DMS79 (cell line): ENCODE results near the gene UBN2.
"Not testable (repeated sequence)": the region's sequence is repeated elsewhere in the genome, so short reads cannot be mapped to it uniquely, and the experiment has no call there.

ENCODE experiments used
- DNase-seq: peaks from one replicate; lab custom pipeline; 2025; lab: John Stamatoyannopoulos, UW

Gene UBN2

DNA sequence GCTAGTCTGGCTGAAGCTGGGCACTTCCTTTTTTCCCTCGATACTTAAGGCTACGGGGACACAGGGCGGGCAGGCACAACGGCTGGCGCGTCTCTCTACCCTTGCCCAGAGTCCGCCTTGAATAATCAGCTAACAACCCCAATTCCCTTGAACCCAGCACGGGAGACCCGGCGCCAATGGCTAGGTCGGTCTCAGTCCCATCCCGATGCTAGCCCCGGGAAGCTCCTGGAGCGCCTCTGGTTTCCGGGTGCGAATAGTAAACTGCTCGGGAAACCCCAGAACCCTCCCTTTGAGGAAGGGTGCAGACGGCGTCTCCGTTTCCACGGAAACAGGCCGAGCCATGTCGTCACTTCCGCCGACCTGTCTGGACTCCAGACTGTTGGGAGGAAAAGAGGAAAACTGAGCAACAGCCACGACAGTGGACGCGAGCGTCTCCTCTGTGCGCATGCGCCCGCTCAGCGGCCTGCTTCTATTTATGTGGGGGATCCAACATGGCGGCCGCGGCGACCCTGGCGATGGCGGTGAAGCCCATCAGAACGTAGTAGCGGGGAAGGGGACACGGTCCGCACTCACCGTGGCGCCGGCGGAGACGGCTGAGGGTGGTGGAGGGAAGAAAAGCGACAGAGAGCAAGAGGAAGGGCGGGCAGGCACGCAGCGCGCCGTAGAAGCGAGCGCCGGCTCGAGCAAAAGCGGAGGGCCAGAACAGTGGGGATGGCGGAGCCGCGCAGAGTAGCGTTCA lies at the start of gene UBN2:
Gene UBN2, plus strand, starts transcription at position 464 of the 739 bp plus-strand sequence. Its CDS starts 248 bp downstream, at position 712.
- DNase-seq = peak; percentile 92

DNA sequence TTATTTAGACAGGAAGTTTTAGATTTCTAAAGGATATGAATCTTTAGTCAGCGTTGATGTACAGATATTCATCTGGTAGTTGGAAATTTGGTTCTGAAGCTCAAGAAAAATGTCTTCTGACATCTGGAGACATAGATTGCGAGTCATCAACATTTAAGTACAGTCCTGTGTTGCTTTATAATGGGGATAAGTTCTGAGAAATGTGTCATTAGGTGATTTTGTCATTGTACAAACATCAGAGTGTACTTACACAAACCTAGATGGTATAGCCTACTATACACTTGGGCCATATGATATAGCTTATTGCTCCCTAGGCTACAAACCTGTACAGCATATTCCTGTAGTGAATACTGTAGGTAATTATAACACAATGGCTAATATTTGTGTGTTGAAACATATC lies 49.6 kb upstream of the UBN2 start:
- no peak for DNase-seq

DNA sequence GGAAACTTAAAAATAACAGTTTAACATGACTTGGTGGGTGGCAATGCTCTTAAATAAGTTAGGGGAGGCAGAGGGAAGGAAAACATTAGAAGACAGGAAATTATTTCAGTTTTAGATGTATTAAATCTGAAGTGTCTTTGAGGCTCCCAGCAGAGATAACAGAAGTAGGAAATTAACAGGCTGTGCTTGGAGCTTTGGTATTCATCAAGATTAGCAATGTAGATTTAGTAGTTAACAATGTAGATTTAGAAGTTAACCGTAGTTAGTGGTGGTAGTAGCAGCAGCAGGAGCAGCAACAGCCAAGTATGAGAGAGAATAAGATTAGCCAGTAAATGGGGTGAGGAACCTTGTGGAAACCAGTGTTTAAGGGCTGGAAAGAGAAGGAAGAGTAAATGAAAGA lies 48.7 kb upstream of the UBN2 start:
- no peak for DNase-seq

DNA sequence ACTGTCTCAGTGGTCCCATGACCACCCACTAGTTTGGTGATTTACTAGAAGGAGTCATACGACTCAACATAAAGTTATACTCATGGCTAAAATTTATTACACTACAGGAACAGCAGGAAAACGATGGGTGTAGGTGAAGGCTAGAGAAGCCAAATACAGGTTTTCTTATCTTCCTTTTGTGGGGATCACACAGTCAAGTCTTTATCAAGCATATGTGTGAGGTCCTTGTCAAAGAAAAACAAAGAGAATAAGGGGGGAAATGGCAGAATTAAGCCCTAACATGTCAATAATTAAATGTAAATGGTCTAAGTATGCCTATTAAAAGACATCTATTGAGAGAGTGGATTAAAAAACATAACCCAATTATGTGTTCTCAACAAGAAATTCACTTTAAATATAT lies 47.8 kb upstream of the UBN2 start:
- no peak for DNase-seq

DNA sequence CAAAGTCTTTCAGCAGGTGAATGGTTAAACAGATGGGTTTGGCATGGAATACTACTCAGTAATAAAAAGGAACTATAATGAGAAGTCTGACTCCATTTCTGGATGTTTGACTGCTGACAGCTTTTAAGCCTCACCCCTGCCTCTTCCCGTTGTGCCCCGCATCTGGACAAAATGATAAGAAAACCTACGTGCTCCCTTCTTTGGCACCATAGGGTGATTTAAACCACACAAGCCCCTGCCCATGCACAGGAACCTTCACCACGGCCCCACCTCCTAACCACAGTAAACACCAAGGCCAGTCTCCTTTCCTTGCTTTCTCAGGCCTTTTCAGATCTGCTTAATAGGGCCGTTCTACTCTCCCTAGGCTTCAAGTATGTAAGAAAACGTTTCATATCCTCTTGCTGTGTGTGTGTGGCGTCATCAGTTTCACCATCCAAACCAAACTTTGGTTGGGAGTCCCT lies 47.1 kb upstream of the UBN2 start:
- no peak for DNase-seq

DNA sequence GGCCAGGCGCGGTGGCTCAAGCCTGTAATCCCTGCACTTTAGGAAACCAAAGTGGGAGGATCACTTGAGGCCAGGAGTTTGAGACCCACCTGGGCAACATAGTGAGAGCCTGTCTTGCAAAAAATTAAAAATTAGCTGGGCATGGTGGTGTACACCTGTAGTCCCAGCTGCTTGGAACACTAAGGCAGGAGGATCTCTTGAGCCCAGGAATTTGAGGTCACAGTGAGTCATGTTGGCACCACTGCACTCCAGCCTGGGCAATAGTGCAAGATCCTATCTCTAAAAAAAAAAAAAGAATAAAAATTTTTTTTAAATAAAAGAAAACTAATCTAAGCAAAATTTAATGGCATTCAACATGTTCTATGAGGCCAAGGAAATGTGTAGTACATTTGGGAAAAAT lies 44.9 kb upstream of the UBN2 start:
- no peak for DNase-seq

DNA sequence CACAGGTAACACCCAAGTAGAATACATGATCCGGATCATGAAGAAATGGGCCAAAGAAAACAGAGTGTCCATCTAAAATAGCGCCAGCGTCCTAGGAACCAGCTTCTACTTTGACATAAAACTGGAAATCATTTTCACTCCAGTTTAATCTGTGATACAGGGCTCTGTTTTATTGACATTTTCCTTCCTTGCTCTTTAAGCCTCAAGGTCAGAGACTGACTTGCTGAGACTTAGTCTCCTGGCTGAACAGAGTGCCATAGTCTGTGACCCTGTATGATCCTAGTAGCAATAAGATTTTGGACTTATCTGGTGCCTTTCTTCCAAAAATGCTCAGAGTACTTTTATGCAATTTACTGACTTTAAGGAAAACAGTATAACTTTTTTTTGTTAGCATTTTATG lies 41.7 kb upstream of the UBN2 start:
- no peak for DNase-seq

DNA sequence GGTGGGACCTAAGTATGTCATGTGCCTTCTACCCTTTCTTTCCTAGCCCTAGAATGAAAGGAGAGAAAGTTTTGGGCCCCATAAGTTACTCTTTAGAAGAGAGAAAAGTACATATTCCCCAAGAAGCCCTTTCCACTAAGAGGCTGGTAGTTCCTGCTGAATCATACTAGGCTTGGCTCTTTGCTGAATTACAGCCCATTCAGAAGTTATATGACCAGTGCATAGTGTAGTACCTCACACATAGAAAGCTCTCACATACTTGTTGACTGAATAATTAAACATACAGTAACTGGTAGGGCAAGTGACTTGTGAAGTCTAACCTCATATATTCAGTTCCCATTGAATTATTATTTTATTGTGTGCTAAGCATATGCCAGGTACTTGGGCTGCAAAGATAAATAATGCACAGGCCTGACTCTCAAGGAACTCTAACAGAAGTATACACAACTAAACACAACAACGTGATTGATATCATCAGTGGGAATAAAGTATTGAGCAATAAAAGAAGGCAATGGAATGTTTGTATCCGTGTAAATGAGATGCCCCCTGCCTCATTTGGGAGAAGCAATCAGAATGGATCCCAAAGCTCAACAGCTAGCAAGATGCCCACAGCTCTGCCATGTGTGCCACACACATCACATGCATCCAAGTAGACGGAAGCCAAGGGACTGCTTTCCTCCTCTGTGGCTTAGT lies 38.9 kb upstream of the UBN2 start:
- no peak for DNase-seq

DNA sequence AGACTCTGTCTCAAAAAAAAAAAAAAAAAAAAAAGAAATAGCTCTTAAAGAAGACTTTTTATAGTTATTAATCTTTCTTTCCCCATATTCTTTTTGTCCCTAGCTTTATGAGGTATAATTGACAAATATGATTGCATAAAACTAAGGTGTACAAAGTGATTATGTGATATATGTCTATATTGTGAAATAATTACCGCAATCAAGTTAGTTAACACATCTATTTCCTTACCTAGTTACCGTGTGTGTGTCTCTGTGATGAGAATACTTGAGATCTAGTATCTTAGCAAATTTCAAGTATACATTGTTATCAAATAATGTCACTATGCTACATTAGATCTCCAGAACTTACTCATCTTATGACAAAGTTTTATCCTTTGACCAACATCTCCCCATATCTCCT lies 30.7 kb upstream of the UBN2 start:
- no peak for DNase-seq

DNA sequence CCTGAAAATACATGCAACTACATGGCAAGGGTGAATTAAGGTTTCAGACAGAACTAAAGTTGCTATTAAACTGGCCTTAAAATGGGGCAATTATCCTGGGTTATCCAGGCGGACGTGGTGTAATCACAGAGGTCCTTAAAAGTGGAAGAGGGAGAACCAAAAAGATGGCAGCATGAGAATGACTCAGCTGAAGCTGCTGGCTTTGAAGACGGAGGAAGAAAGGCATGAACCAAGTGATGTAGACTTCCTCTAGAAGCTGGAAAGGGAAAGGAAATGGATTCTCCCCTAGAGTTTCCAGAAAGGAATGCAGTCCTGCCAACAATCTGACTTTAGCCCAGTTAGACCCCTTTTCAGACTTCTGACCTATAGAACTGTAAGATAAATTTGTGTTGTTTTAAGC lies 27.0 kb upstream of the UBN2 start:
- DNase-seq = no peak

DNA sequence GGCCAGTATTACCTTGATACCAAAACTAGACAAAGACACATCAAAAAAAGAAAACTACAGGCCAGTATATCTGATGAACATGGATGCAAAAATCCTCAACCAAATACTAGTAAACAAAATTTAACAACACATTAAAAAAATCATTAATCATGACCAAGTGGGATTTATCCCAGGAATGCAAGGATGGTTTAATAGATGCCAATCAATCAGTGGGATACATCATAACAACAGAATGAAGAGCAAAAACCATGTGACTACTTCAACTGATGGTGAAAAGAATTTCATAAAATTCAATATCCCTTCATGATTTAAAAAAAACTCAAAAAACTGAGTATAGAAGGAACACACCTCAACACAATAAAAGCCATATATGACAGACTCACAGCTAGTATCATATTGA lies 25.2 kb upstream of the UBN2 start:
- DNase-seq = no peak

DNA sequence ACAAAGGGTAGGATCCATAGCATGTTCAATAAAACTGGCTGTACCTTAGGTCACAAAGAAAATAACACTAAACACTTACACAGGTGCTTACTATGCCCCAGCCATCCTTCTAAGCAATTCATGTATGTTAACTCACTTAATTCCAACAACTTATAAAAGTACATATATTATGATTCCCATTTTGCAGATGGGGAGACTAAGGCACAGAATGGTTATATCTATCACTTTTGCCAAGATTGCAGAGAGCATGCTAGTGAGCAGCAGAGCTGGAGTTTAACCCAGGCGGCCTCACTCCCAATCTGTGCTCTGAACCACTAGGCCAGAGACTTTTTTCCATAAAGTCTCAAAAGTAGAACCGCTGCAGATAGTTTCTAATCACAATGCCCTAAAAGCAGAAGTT lies 18.9 kb upstream of the UBN2 start:
- no peak for DNase-seq

DNA sequence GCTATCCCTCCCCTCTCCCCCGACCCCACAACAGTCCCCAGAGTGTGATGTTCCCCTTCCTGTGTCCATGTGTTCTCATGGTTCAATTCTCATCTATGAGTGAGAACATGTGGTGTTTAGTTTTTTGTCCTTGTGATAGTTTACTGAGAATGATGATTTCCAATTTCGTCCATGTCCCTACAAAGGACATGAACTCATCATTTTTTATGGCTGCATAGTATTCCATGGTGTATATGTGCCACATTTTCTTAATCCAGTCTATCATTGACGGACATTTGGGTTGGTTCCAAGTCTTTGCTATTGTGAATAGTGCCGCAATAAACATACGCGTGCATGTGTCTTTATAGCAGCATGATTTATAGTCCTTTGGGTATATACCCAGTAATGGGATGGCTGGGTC lies 17.5 kb upstream of the UBN2 start:
- DNase-seq = not testable (repeated sequence)

DNA sequence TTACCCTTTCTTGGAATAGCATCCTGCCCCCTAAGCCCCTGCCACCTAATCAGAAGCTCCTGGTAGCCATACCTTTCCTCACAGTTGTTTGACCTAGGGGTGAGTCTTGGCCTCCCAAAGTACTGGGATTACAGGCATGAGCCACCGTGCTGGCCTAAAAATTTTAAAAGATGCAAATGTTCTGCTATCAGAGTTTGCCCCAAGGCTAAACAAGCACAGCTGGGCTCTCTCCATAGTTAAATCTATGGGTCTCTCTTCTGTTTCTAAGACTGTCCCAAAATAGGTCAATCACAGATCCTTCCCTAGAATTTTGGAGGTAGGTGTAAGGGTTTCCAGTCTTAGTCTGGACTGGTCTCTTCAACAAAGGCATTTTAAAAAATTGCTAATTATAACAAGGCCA lies 12.9 kb upstream of the UBN2 start:
- no peak for DNase-seq

DNA sequence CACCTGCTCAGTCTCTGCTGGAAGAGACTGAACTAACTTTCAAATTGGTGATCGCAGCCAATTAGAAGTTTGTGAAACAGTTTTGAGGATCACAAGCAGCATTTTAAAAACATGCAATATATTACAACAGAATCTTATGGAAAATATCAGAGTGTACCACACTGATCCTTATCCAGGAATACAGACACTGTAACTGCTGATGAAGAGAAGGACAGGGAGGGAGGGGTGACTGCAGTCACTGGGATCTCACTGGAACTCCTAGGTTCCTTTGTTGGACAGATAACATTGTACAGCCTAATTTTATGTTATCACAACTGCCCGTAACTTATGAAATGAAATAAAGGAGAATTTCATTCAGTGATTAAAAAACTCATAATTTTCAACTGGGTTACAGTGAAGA lies 6.8 kb upstream of the UBN2 start:
- no peak for DNase-seq

DNA sequence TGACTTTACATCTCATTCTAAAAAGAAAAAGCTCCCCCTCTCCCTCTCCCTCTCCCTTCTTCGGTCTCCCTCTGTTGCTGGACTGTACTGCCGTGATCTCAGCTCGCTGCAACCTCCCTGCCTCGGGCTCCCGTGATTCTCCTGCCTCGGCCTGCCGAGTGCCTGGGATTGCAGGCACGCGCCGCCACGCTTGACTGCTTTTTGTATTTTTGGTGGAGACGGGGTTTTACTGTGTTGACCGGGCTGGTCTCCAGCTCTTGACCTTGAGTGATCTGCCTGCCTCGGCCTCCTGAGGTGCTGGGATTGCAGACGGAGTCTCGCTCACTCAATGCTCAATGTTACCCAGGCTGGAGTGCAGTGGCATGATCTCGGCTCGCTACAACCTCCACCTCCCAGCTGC lies 6.2 kb upstream of the UBN2 start:
- DNase-seq = not testable (repeated sequence)

DNA sequence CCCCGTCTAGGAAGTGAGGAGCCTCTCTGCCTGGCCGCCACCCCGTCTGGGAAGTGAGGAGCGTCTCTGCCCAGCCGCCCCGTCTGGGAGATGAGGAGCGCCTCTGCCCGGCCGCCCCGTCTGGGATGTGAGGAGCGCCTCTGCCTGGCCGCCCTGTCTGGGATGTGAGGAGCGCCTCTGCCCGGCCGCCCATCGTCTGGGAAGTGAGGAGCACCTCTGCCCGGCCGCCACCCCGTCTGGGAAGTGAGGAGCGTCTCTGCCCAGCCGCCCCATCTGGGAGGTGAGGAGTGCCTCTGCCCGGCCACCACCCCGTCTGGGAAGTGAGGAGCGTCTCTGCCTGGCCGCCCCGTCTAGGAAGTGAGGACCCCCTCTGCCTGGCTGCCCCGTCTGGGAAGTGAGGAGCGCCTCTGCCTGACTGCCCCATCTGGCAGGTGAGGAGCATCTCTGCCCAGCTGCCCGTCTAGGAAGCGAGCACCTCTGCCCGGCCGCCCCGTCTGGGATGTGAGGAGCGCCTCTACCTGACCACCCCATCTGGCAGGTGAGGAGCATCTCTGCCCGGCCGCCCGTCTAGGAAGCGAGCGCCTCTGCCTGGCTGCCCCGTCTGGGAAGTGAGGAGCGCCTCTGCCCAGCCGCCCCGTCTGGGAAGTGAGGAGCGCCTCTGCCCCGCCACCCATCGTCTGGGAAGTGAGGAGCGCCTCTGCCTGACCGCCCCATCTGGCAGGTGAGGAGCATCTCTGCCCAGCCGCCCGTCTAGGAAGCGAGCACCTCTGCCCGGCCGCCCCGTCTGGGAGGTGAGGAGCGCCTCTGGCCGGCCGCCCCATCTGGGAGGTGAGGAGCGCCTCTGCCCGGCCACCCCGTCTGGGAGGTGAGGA lies 5.5 kb upstream of the UBN2 start:
- DNase-seq = not testable (repeated sequence)

DNA sequence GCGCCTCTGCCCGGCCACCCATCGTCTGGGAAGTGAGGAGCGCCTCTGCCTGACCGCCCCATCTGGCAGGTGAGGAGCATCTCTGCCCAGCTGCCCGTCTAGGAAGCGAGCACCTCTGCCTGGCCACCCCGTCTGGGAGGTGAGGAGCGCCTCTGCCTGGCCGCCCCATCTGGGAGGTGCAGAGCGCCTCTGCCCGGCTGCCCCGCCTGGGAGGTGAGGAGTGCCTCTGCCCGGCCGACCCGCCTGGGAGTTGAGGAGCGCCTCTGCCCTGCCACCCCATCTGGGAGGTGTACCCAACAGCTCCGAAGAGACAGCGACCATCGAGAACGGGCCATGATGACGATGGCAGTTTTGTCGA lies 4.9 kb upstream of the UBN2 start:
- DNase-seq = not testable (repeated sequence)

DNA sequence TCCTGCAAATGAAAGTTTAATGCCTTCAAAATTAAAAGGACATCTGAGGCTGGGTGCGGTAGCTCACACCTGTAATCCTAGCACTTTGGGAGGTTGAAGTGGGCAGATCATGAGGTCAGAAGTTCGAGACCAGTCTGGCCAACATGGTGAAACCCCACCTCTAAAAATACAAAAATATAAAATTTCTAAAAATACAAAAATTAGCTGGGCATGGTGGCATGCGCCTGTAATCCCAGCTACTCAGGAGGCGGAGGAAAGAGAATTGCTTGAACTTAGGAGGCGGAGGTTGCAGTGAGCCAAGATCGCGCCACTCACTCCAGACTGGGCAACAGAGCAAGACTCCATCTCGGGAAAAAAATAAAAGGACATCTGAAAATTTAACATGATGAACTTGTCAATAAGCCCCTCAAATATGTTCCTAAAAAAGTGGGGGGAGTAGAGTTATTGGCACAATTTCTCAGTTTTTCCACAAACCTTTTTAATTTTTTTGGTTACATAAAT lies 4.0 kb upstream of the UBN2 start:
- DNase-seq = not testable (repeated sequence)

DNA sequence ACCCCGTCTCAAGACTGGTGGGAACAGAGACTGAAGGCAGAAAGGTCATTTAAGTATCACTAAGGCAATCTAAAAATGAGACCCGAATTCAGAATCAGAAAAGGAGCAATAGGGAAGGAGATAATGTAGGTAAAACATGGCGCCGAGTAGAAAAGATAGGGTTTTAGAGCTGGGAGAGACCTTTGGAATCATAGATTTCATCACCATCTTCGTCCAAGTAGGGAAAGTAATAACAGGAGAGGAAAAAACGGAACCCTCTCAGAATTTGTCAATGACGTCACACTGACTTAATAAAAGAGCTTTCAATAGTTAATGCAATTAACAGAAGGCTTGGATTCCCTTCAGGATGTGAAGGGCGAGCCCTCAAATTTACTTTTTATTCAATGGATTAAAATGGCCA lies 1.0 kb upstream of the UBN2 start:
- DNase-seq = no peak

DNA sequence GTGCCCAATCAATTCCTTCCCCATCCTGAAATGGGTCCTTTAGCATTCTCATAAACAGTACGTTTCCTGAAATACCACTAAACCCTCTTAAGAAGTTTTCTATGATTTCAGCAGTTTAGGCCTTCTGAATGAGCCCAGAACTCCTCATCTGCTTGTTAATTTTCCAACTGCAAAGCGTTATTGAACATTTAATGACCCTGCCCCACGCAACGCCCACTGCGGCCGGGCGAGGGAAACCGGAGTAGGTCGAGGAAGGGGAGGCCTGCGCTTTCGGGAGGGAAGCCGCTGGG lies 608 bp upstream of the UBN2 start:
- DNase-seq = no peak

DNA sequence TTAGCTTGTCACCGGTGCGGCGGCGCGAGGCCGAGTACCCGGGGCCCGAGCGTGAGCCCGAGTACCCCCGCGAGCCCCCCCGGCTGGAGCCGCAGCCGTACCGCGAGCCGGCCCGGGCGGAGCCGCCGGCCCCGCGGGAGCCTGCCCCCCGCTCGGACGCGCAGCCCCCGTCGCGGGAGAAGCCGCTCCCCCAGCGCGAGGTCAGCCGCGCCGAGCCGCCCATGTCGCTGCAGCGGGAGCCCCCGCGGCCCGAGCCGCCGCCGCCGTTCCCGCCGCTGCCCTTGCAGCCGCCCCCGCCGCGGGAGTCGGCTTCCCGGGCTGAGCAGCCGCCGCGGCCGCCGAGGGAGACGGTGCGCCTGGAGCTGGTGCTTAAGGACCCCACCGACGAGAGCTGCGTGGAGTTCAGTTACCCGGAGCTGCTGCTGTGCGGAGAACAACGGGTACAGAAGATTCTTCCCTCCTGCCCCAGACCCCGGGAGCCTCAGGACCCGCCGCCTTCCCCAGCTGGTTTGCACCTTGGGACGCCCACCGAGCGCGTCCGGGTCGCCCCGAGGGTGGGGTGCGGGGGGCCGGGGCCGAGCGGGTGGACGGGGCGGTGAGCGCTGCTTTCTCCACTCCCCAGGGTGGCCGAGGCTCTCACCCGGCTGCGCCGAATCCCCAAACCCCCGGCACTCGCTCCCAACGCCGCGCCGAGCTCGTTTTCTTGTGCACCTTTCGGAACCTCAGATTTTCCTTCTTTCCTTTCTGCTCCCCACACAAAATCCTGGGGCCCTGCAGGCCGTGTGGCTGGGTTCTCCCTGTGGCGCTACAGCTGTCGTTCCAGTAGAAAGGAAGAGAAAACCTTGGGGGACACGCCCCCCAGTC lies 708 bp downstream of the UBN2 start:
- peak; percentile 2 for DNase-seq
